Measurements from ENCODE around the gene OAT.

The OAT gene

GRCh38 chr10:124349996-124350280, 68.8 kb downstream of the OAT start:
- DNase-seq, result no peak

DNA sequence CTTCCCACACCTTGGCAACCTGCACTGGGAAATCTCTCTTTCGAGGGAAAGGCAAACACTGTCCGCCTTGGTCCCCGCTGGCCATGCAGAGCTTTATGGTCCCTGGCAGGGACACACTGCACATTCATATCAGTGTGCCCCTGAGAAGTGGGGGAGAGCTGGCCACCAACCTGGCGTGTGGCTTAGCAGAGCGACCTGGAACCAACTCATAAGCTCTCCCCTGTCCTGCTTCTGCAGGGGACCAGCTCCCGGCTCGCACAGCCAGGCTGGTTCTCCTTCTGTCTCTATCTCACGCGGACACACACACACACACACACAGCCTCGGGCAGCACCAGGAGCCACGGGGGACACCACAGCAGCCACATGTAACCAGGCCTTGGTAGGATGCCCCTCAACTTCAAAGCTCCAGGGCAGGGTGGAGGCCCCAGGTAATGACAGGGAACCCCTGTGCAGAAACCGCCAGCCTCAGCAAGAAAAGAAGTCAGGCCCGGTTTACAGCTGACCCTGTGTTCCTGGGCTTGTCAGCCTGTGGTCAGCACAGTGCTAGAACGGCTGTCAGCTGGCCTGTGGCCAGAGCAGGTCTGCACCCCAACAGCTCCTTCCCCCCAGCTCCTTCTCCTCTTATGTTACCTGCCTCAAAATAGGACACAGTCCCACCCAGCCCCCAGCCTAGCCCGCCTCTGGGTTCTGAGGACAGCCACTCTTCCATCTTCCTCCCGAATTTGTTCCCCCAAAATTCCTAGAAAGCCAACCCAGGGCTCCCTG, 69.3 kb downstream of the OAT start:
- no peak for DNase-seq

GRCh38 chr10:124348801-124349200, 69.9 kb downstream of the OAT start:
- DNase-seq, result no peak

DNA sequence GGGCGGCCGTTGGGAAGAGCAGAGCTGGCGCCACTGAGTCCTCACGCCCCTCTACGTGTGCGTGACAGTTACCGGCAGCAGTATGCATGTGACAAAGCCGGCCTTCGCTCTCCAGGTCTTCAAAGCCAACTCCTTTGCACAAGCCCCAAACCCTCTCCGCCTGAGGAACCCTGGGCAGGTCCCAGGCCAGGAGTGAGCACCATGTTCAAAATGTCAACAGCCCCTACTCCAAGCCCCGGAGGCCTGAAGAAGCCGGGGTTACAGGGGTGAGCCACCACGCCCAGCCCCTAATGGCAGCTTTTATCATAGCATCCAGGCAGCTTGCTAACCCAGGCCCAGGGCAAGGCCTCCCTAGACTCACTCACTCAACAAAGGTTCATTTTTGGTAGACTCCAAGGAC, 70.8 kb downstream of the OAT start:
- DNase-seq, result no peak

All from activated CD4-positive, alpha-beta T cell treated with anti-CD3 and anti-CD28 coated beads for 48 hours (primary cell).